Choroid plexus epithelial cell (primary cell): ENCODE measurements around the gene NEDD4.

Experiments used
- DNase-seq: peaks from one replicate; pipeline ENCODE4 v3.0.0-alpha.2; 2010; ENCODE audit warnings: low read depth
- H3K4me3 ChIP-seq: 2 replicates; pipeline ENCODE4 v1.5.1; 2011; ENCODE audit warnings: low read depth, mild to moderate bottlenecking, control low read depth, low read length, moderate library complexity
- CTCF ChIP-seq: conservative IDR thresholded peaks from 2 replicates; pipeline ENCODE4 v1.5.1; 2011; ENCODE audit warnings: low read depth, mild to moderate bottlenecking, control low read depth, inconsistent platforms, low read length, moderate library complexity

NEDD4 gene

GRCh38 chr15:55916666-55917409, 76.6 kb downstream of the NEDD4 start:
- H3K4me3 ChIP-seq, result peak overlapping the region; percentile 34
- no peak for TF ChIP-seq CTCF
- peak; percentile 73 for DNase-seq

GRCh38 chr15:55915876-55916567, 77.4 kb downstream of the NEDD4 start:
- H3K4me3 ChIP-seq, result peak overlapping the region; percentile 59
- peak; percentile 12 for DNase-seq
- no peak for TF ChIP-seq CTCF

GRCh38 chr15:55915221-55915620, 78.2 kb downstream of the NEDD4 start:
- DNase-seq, result peak; percentile 43
- TF ChIP-seq CTCF, result no peak
- H3K4me3 ChIP-seq, result peak overlapping the region; percentile 59

GRCh38 chr15:55914446-55914845, 79.0 kb downstream of the NEDD4 start:
- TF ChIP-seq CTCF, result no peak
- H3K4me3 ChIP-seq, result peak overlapping the region; percentile 59
- peak; percentile 54 for DNase-seq

GRCh38 chr15:55912982-55913381, 80.4 kb downstream of the NEDD4 start:
- TF ChIP-seq CTCF, result no peak
- peak overlapping the region; percentile 59 for H3K4me3 ChIP-seq
- DNase-seq, result peak; percentile 34

GRCh38 chr15:55909036-55909811, 84.2 kb downstream of the NEDD4 start:
- no peak overlapping the region for H3K4me3 ChIP-seq
- no peak for TF ChIP-seq CTCF
- DNase-seq, result peak; percentile 69
